Measurements from ENCODE around the gene HADHB. TPM values are rescaled to one million over a fixed set of nuclear protein-coding genes. Genes with fewer than 3 reads are reported as not detected.

Gene HADHB
- total RNA-seq, 1 experiment from 2014 or later: 41.3 TPM

GRCh38 chr2:26270373-26270772 is 25.6 kb downstream of the HADHB start:
- no peak overlapping the region for H3K23ac ChIP-seq (ENCODE audit: insufficient read length, low read depth, low read length)
- no peak overlapping the region for H2BK120ac ChIP-seq (ENCODE audit: low read depth, low read length, poor library complexity, severe bottlenecking)
- no peaks in the 10 kb centered on the region for H4K20me1 ChIP-seq (ENCODE audit: control insufficient read depth, insufficient read depth, insufficient read length)
- no peak for DNase-seq
- H3K56ac ChIP-seq (ENCODE audit: insufficient read length, low read depth, low read length): no peak overlapping the region
- H3K23me2 ChIP-seq (ENCODE audit: insufficient read length, low read depth, low read length, poor library complexity, severe bottlenecking): no peaks in the 10 kb centered on the region
- no peak for TF ChIP-seq CTCF (conservative IDR thresholded peaks at IDR 0.05)
- H2BK5ac ChIP-seq (ENCODE audit: insufficient read length, low read length): no peak overlapping the region
- no peak overlapping the region for H2AK5ac ChIP-seq (ENCODE audit: insufficient read length, low read length)
- H4K5ac ChIP-seq (ENCODE audit: insufficient read length, low read depth, low read length): no peak overlapping the region
- H3T11ph ChIP-seq (ENCODE audit: low read length): no peak overlapping the region
- no peak overlapping the region for H2BK12ac ChIP-seq (ENCODE audit: insufficient read length, low read depth, low read length)
- no peaks in the 10 kb centered on the region for H3K27me3 ChIP-seq (ENCODE audit: insufficient read depth, low read length)
- no peak overlapping the region for H3K27ac ChIP-seq (ENCODE audit: insufficient read length, low read depth, low read length)
- H4K8ac ChIP-seq (replicated peaks; ENCODE audit: insufficient read length, low read depth, low read length): no peak overlapping the region
- H3K18ac ChIP-seq (ENCODE audit: insufficient read length, low read depth, low read length): no peak overlapping the region
- no peaks in the 10 kb centered on the region for H3K79me1 ChIP-seq (ENCODE audit: insufficient read depth, low read depth, low read length, poor library complexity, severe bottlenecking)
- H2BK15ac ChIP-seq (ENCODE audit: low read depth, low read length): no peak overlapping the region
- no peak overlapping the region for H3K9ac ChIP-seq (ENCODE audit: extremely low read depth, insufficient read length, low read length)
- H2BK20ac ChIP-seq (ENCODE audit: low read depth, low read length, poor library complexity, severe bottlenecking): no peak overlapping the region
- no peak overlapping the region for H3K4me2 ChIP-seq (ENCODE audit: insufficient read depth, insufficient read length, low read length)
- no peak overlapping the region for H3K14ac ChIP-seq (ENCODE audit: insufficient read depth, low read length)
- H3K4me1 ChIP-seq (ENCODE audit: insufficient read depth, low read length): no peaks in the 10 kb centered on the region
- no peaks in the 10 kb centered on the region for H3K79me2 ChIP-seq (ENCODE audit: insufficient read depth, low read length)
- Mint-ChIP-seq H3K4me1 (no peaks in the 10 kb centered on the region), H3K4me3 (no peak overlapping the region), H3K27ac (no peak overlapping the region), H3K36me3 (ENCODE audit: insufficient read depth in 1 of 3, low read depth in 3 of 3) (peaks cover 0 to 5% (median 5%) of the 10 kb centered on the region in 3 experiments; a peak in 3 of 7 replicates), H3K27me3 (ENCODE audit: low read depth) (no peaks in the 10 kb centered on the region), H3K9me3 (no peaks in the 10 kb centered on the region)
- H3K4ac ChIP-seq (ENCODE audit: low read depth, low read length): no peak overlapping the region
- no peaks in the 10 kb centered on the region for H3K9me3 ChIP-seq (ENCODE audit: control insufficient read depth, low read depth, low read length)
- H4K91ac ChIP-seq (ENCODE audit: insufficient read length, low read depth, low read length): no peak overlapping the region
- H2AFZ ChIP-seq (ENCODE audit: low read length): no peak overlapping the region

All from H9 (cell line).